K562 (cell line): Measurements from ENCODE around the gene C11orf91. TPM values are rescaled to one million over a fixed set of nuclear protein-coding genes. Genes with fewer than 3 reads are reported as not detected.

Experiments
- CREBBP ChIP-seq: IDR thresholded peaks from one replicate; pipeline ENCODE4 v1.6.1; 2012; ENCODE audit warnings: low read depth, mild to moderate bottlenecking, control low read depth, inconsistent platforms, low read length
- E2F5 ChIP-seq: sonication (generic); formaldehyde crosslinking; IDR thresholded peaks from 2 replicates; pipeline ENCODE4 v1.8.0; 2022; ENCODE audit warnings: mild to moderate bottlenecking, missing genetic modification reagents
- HEY1 ChIP-seq: fragments of 250-450 bp; sonication (Bioruptor Pico); IDR thresholded peaks from 2 replicates; pipeline ENCODE4 v1.5.0; 2020; ENCODE audit warnings: mild to moderate bottlenecking, moderate library complexity, borderline replicate concordance
- PPARD ChIP-seq: fragments of 250-450 bp; sonication (Bioruptor Pico); IDR thresholded peaks from 2 replicates; pipeline ENCODE4 v1.8.0; 2022; ENCODE audit warnings: inconsistent platforms, mild to moderate bottlenecking, moderate library complexity
- ZBTB2 ChIP-seq: fragments of 450-650 bp; IDR thresholded peaks from 2 replicates; pipeline ENCODE4 v1.6.1; 2016; ENCODE audit warnings: antibody characterized with exemption
- ZNF146 ChIP-seq: IDR thresholded peaks from one replicate; pipeline ENCODE4 v1.6.1; 2018; ENCODE audit warnings: missing compliant biosample characterization; ENCODE audit not compliant: unreplicated experiment
- ZNF197 ChIP-seq: fragments of 200-800 bp; sonication (Bioruptor generic); IDR thresholded peaks from 2 replicates; pipeline ENCODE4 v1.6.1; 2016; ENCODE audit warnings: low read depth, missing genetic modification characterization, missing compliant biosample characterization
- ZNF384 ChIP-seq: IDR thresholded peaks from 2 replicates; pipeline ENCODE4 v1.6.1; 2012; ENCODE audit warnings: low read depth, low read length, improper control_type of control experiment
- polyA plus RNA-seq, 8 experiments: library from polyadenylated mRNA; depleted of rRNA in 4 of 8; stranded (reverse) in 5 of 8; unstranded in 3 of 8; fragments of >200 nt; fragmentation: Nextera tagmentation in 2 of 8; fragmentation: Illumina TruSeq in 1 of 8; extraction: Ambion mirVana in 2 of 8; extraction: Trizol in 1 of 8; gene quantifications; 2 replicates each; pipeline versions ENCODE4 v1.2.1 to v1.2.3, GENCODE V29; 2011 to 2014; ENCODE audit warnings: inconsistent platforms in 1 of 8, missing spikeins in 1 of 8
- total RNA-seq, 7 experiments: library from RNA; depleted of rRNA in 6 of 7; stranded (reverse); fragments of >200 nt in 6 of 7; fragmentation: Illumina TruSeq in 2 of 7; extraction: Trizol in 2 of 7; gene quantifications; 2 replicates each; pipeline versions ENCODE4 v1.2.1 to v1.2.3, GENCODE V29; 2011 to 2021; ENCODE audit warnings: low replicate concordance in 1 of 7
- TF ChIP-seq, protein P1 (sequence below): IDR thresholded peaks from 2 replicates; pipeline ENCODE4 v1.6.1; 2014; ENCODE audit warnings: antibody characterized with exemption
- TF ChIP-seq, protein P2 (sequence below): sonication (generic); formaldehyde crosslinking; IDR thresholded peaks from 2 replicates; pipeline ENCODE4 v1.9.0; 2022; ENCODE audit warnings: mild to moderate bottlenecking, missing genetic modification reagents

Gene C11orf91
- total and polyA plus RNA-seq, 9 of the 15 experiments (the other 6 are each of a cell fraction or from before 2014, with no cell fraction given), result not detected

- TF ChIP-seq, protein P1, sequence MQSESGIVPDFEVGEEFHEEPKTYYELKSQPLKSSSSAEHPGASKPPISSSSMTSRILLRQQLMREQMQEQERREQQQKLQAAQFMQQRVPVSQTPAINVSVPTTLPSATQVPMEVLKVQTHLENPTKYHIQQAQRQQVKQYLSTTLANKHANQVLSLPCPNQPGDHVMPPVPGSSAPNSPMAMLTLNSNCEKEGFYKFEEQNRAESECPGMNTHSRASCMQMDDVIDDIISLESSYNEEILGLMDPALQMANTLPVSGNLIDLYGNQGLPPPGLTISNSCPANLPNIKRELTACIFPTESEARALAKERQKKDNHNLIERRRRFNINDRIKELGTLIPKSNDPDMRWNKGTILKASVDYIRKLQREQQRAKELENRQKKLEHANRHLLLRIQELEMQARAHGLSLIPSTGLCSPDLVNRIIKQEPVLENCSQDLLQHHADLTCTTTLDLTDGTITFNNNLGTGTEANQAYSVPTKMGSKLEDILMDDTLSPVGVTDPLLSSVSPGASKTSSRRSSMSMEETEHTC, result no peak
- TF ChIP-seq HEY1 (no peak), PPARD (CRISPR knock-in tag) (no peak), ZNF197 (no peak), CREBBP (no peak), ZNF384 (no peak), ZNF146 (CRISPR knock-in tag) (no peak), ZBTB2 (no peak), E2F5 (CRISPR knock-in tag) (no peak)
- TF ChIP-seq, protein P2, sequence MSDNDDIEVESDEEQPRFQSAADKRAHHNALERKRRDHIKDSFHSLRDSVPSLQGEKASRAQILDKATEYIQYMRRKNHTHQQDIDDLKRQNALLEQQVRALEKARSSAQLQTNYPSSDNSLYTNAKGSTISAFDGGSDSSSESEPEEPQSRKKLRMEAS (CRISPR knock-in tag), result no peak
- TF ChIP-seq, all 486 proteins: peak for 0
Measured at GRCh38 chr11:33659370-33660139, 41.1 kb downstream of the C11orf91 start (continued).
